ENCODE results near the gene STARD9. TPM values are rescaled to one million over a fixed set of nuclear protein-coding genes. Genes with fewer than 3 reads are reported as not detected.
A peak's percentile ranks its signal among the peaks of the same experiment; 100 is the strongest.

Gene STARD9
- total and polyA plus RNA-seq, 12 donors, result 2.3 to 15.7 (median 6.1) TPM

- Histone ChIP-seq H3K27me3 (no peaks in the 10 kb centered on the region), H3K4me1 (peaks cover 0 to 81% (median 76%) of the 10 kb centered on the region in 9 donors), H3K9me3 (no peaks in the 10 kb centered on the region), H3K4me3 (no peak overlapping the region), H3K36me3 (no peaks in the 10 kb centered on the region), H3K27ac (no peak overlapping the region)
- no peak for DNase-seq
- intact Hi-C loops (cut with DNase I), result loop anchor here in 1 of 10 donors (5.0 to 10.0 kb wide), 2 partner anchors 68 to 84 kb away; partner anchors contain the start of genes SNAP23 and ZNF106
- no peak for ATAC-seq
- WGBS, 2 donors, result 90 to 92% methylated on average over 2 of the region's 2 CpGs
- TF ChIP-seq, protein P1, sequence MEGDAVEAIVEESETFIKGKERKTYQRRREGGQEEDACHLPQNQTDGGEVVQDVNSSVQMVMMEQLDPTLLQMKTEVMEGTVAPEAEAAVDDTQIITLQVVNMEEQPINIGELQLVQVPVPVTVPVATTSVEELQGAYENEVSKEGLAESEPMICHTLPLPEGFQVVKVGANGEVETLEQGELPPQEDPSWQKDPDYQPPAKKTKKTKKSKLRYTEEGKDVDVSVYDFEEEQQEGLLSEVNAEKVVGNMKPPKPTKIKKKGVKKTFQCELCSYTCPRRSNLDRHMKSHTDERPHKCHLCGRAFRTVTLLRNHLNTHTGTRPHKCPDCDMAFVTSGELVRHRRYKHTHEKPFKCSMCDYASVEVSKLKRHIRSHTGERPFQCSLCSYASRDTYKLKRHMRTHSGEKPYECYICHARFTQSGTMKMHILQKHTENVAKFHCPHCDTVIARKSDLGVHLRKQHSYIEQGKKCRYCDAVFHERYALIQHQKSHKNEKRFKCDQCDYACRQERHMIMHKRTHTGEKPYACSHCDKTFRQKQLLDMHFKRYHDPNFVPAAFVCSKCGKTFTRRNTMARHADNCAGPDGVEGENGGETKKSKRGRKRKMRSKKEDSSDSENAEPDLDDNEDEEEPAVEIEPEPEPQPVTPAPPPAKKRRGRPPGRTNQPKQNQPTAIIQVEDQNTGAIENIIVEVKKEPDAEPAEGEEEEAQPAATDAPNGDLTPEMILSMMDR (IDR thresholded peaks at IDR 0.05), result no peak
Observed at GRCh38 chr15:42578984-42579537, 3.7 kb downstream of the STARD9 start.

- DNase-seq (peak; percentile 88 to 90), ATAC-seq (peak; percentile 91 to 96 (median 95))
- Histone ChIP-seq H3K36me3 (peaks cover 0 to 12% (median 6%) of the 10 kb centered on the region in 9 donors), H3K4me3 (peak overlapping the region in 9 of 10 donors; percentile 28 to 56 (median 51)), H3K9me3 (no peaks in the 10 kb centered on the region), H3K27ac (peak overlapping the region; percentile 57 to 85 (median 76)), H3K4me1 (peaks cover 0 to 88% (median 75%) of the 10 kb centered on the region in 9 donors), H3K27me3 (no peaks in the 10 kb centered on the region)
- intact Hi-C loops (cut with DNase I), result loop anchor here in 3 of 10 donors (10.0 kb wide), 1 partner anchor 64 kb away; no protein-coding TSS in a partner anchor
- WGBS, 2 donors, result 1 to 2% methylated on average over 37 of the region's 37 CpGs
- TF ChIP-seq, protein P1 (IDR thresholded peaks at IDR 0.05), result peak in 2 of 9 donors; percentile 28 to 39
Observed at GRCh38 chr15:42581272-42581730, 5.9 kb downstream of the STARD9 start.

DNA sequence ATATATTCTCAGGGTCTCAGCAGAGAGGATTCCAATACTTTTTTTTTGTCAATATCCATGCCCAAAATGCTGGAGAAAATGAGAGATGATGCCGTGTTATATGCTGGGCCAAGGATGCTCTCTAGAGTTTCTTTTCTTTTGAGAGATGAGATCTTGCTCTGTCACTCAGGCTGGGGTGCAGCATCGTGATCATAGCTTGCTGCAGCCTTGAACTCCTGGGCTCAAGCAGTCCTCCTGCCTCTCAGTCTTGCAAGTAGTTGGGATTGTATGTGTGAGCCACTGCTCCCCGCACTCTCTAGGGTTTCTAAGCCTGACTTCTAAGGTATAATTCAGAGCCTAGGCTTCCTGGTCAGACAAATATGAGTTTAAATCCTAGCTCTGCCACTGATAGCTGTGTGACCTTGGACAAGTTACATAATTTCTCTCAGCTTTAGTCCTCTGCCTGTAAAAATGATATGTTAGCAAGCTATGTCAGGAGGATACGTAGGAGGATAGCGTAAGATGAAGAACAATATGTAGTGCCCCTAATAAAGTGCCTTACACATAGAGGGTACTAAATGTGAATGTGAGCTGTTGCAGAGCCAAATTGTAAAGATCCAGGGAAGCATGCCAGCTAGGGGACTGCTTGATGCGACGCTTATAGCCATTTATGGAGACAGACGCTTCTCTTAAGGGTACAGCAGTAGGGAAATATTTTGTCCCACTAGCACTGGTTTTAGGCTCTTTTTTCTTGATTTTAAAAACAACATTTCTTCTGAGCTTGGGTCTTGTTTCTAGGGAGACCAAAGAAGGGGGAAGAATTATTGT, 7.4 kb downstream of the STARD9 start:
- intact Hi-C loops (cut with DNase I), result loop anchor here in 3 of 10 donors (10.0 kb wide), 1 partner anchor 62 kb away; no protein-coding TSS in a partner anchor
- Histone ChIP-seq H3K4me1 (peaks cover 0 to 74% (median 60%) of the 10 kb centered on the region in 9 donors), H3K9me3 (no peaks in the 10 kb centered on the region), H3K36me3 (peaks cover 0 to 26% (median 6%) of the 10 kb centered on the region in 9 donors), H3K27ac (peak overlapping the region in 8 of 10 donors; percentile 9 to 85 (median 68)), H3K27me3 (no peaks in the 10 kb centered on the region), H3K4me3 (peak overlapping the region in 5 of 10 donors; percentile 3 to 37 (median 27))
- TF ChIP-seq, protein P1 (IDR thresholded peaks at IDR 0.05), result no peak
- DNase-seq, result no peak
- 44 to 55% methylated on average over 8 of the region's 8 CpGs for WGBS, 2 donors
- ATAC-seq, result peak in 1 of 8 donors; percentile 22
